ENCODE measurements around the gene FAM171A2. TPM values are rescaled to one million over a fixed set of nuclear protein-coding genes. Genes with fewer than 3 reads are reported as not detected.

FAM171A2 gene
- total and polyA plus RNA-seq, 2 donors (not counting 1 experiment from before 2014, with no cell fraction given): 0.18 to 0.69 TPM

DNA sequence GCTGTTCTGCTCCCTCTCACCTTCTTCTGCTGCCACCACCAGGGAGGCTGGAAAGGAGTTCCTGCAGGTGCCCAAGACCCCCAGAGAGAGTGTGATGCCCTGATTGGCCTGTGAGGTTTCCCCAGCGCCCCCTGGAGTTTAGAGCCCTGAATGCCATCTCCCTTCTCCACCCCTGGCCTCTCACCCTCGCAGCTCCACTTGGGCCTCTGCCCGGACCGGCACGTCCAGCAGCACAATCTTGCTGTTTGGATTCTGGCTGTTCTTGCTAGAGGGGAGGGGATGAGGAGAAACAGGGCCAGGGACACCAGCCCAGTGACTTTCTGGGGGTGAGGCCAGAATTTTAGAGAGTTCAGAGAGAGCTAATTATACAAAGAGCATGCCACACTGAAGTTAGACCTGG lies 12.5 kb upstream of the FAM171A2 start:
- POLR2A ChIA-PET: interaction anchor here (0.5 kb wide), 1 partner anchor 151 kb away, joined by 3 read pairs; no protein-coding TSS in a partner anchor
- Histone ChIP-seq H3K36me3 (replicated peaks in 1 of 2; ENCODE audit: control extremely low read depth in 1 of 2, control insufficient read depth in 1 of 2, extremely low read depth in 1 of 2, insufficient read depth in 2 of 2, low read length in 1 of 2) (no peaks in the 10 kb centered on the region), H3K9me3 (ENCODE audit: control extremely low read depth in 1 of 3, control insufficient read depth in 2 of 3, insufficient read depth in 1 of 3, low read length in 2 of 3) (no peaks in the 10 kb centered on the region), H3K4me2 (replicated peaks; ENCODE audit: low read depth, low read length, poor library complexity, severe bottlenecking) (no peak overlapping the region), H3K9ac (ENCODE audit: low read length) (no peak overlapping the region), H3K4me3 (ENCODE audit: control extremely low read depth in 1 of 5, extremely low read depth in 1 of 5, insufficient read depth in 1 of 5, low read depth in 2 of 5, low read length in 4 of 5) (no peak overlapping the region), H4K20me1 (ENCODE audit: control insufficient read depth, insufficient read depth, low read length, poor library complexity, severe bottlenecking) (no peaks in the 10 kb centered on the region), H3K27ac (ENCODE audit: low read length in 2 of 2) (no peak overlapping the region), H3K4me1 (ENCODE audit: control insufficient read depth in 2 of 2, insufficient read depth in 2 of 2, low read length in 2 of 2) (no peaks in the 10 kb centered on the region), H3K27me3 (replicated peaks in 1 of 4; ENCODE audit: control extremely low read depth in 1 of 4, control insufficient read depth in 3 of 4, insufficient read depth in 4 of 4, low read length in 3 of 4) (peaks cover 0 to 20% (median 0%) of the 10 kb centered on the region in 4 experiments), H2AFZ (ENCODE audit: insufficient read depth, low read depth, low read length, poor library complexity, severe bottlenecking) (no peak overlapping the region), H3K79me2 (ENCODE audit: control insufficient read depth, insufficient read depth, low read length) (no peaks in the 10 kb centered on the region)
- Mint-ChIP-seq H3K27ac (no peak overlapping the region), H3K9me3 (ENCODE audit: insufficient read depth) (no peaks in the 10 kb centered on the region), H3K27me3 (peaks cover 31% of the 10 kb centered on the region), H3K4me3 (no peak overlapping the region), H3K4me1 (peaks cover 3% of the 10 kb centered on the region)
- CTCF ChIA-PET: interaction anchor here (1.7 kb wide), 1 partner anchor 13 kb away, joined by 4 read pairs; the partner anchor contains the start of gene FAM171A2
- no peak for DNase-seq
- intact Hi-C loops (cut with micrococcal nuclease): no loop called here
- TF ChIP-seq CTCF (IDR thresholded peaks at IDR 0.05): peak; percentile 34
- TF ChIP-seq EZH2 (IDR thresholded peaks at IDR 0.05; ENCODE audit: borderline replicate concordance, insufficient read depth, low read depth, low read length, poor library complexity, severe bottlenecking): no peak
- 54% methylated on average over 2 of the region's 5 CpGs for WGBS (ENCODE audit: insufficient coverage)
- ATAC-seq (ENCODE audit: low read depth): no peak

DNA sequence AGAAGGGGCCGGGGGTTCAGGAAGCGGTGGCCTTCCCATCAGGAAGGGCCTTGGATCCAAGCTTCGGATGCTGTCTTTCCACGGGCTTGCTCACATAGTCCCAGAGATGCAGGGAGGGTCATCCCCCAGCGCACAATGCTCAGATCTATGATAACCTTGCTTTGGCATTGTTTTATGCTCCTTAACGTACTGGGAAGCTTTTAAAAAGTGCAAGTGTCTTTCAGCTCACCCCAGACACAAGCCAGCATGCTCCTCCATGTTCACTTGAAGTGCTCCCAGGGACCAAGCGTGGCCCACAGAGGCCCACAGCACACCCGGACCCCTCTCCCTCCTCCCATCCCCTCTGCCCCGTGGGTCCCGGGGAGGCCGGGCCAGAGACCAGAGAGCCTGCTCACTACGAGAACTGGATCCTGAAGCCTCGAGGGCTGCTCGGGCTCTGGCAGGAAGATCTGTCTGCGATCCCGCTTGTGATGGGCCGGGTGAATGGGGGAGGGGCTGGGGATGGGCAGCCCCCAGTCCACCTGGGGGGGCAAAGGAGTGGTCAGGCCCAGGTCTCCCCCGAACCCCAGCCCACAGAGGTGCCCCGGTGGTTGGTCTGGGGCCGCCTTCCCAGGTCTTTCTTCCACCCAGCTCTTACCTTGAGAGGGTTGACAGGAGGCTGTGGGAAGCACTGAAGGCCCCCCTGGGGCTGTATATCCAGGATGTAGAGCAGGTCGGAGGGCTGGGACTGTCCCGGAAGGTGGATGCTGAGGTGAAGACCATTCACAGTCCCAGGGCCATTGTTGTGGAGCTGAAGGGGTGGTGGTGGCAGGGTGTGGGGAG lies 11.8 kb upstream of the FAM171A2 start:
- Mint-ChIP-seq H3K4me1 (peaks cover 3% of the 10 kb centered on the region), H3K9me3 (ENCODE audit: insufficient read depth) (no peaks in the 10 kb centered on the region), H3K27me3 (peaks cover 34% of the 10 kb centered on the region), H3K27ac (no peak overlapping the region), H3K4me3 (no peak overlapping the region)
- Histone ChIP-seq H3K9ac (ENCODE audit: low read length) (no peak overlapping the region), H4K20me1 (ENCODE audit: control insufficient read depth, insufficient read depth, low read length, poor library complexity, severe bottlenecking) (no peaks in the 10 kb centered on the region), H3K27ac (ENCODE audit: low read length in 2 of 2) (no peak overlapping the region), H3K4me3 (ENCODE audit: control extremely low read depth in 1 of 5, extremely low read depth in 1 of 5, insufficient read depth in 1 of 5, low read depth in 2 of 5, low read length in 4 of 5) (no peak overlapping the region), H3K79me2 (ENCODE audit: control insufficient read depth, insufficient read depth, low read length) (no peaks in the 10 kb centered on the region), H3K4me1 (ENCODE audit: control insufficient read depth in 2 of 2, insufficient read depth in 2 of 2, low read length in 2 of 2) (no peaks in the 10 kb centered on the region), H2AFZ (ENCODE audit: insufficient read depth, low read depth, low read length, poor library complexity, severe bottlenecking) (no peak overlapping the region), H3K4me2 (replicated peaks; ENCODE audit: low read depth, low read length, poor library complexity, severe bottlenecking) (peak overlapping the region; percentile 11), H3K27me3 (replicated peaks in 1 of 4; ENCODE audit: control extremely low read depth in 1 of 4, control insufficient read depth in 3 of 4, insufficient read depth in 4 of 4, low read length in 3 of 4) (peaks cover 0 to 17% (median 0%) of the 10 kb centered on the region in 4 experiments), H3K36me3 (replicated peaks in 1 of 2; ENCODE audit: control extremely low read depth in 1 of 2, control insufficient read depth in 1 of 2, extremely low read depth in 1 of 2, insufficient read depth in 2 of 2, low read length in 1 of 2) (no peaks in the 10 kb centered on the region), H3K9me3 (ENCODE audit: control extremely low read depth in 1 of 3, control insufficient read depth in 2 of 3, insufficient read depth in 1 of 3, low read length in 2 of 3) (no peaks in the 10 kb centered on the region)
- 67% methylated on average over 19 of the region's 22 CpGs for WGBS (ENCODE audit: insufficient coverage)
- DNase-seq: no peak
- TF ChIP-seq EZH2 (IDR thresholded peaks at IDR 0.05; ENCODE audit: borderline replicate concordance, insufficient read depth, low read depth, low read length, poor library complexity, severe bottlenecking): no peak
- TF ChIP-seq CTCF (IDR thresholded peaks at IDR 0.05): no peak
- CTCF ChIA-PET: interaction anchor here (0.9 to 1.7 kb wide), 2 partner anchors 10 to 12 kb away, joined by 3 to 4 read pairs; partner anchors contain the start of gene FAM171A2
- POLR2A ChIA-PET: interaction anchor here (0.5 kb wide), 1 partner anchor 150 kb away, joined by 3 read pairs; no protein-coding TSS in a partner anchor
- ATAC-seq (ENCODE audit: low read depth): no peak
- intact Hi-C loops (cut with micrococcal nuclease): no loop called here
